AML-193 (cell line): ENCODE data around the gene BAAT.
"Not testable (repeated sequence)": the region's sequence is repeated elsewhere in the genome, so short reads cannot be mapped to it uniquely, and the experiment has no call there.

Experiments used
- DNase-seq, 2 experiments: peaks; one replicate each; lab custom pipeline; 2025; lab: John Stamatoyannopoulos, UW

Gene BAAT

GRCh38 chr9:101384873-101385536 lies at the start of gene BAAT:
TSS of gene BAAT (minus strand) at chr9:101385006. CDS start at chr9:101371404, 13,602 bp downstream.
- DNase-seq, result not testable (repeated sequence)

DNA sequence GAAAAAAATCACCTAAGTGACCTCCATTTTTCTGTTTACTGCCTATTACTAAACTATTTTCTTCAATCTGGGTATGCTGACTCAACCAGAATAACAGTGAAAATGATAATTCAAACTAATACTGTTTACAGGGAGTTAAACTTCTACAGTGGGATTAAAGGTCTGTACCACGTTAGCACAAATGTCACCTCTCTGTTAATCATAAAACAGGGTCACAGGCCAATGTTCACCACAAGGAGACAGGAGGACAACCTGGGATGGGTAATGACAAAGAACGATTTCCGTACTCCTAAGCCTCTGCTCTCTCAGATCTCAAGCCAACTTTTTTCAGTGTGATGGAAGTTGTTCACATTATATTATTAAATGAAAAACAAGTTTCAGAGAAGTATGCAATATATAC lies 48.4 kb upstream of the BAAT start:
- DNase-seq, result no peak

DNA sequence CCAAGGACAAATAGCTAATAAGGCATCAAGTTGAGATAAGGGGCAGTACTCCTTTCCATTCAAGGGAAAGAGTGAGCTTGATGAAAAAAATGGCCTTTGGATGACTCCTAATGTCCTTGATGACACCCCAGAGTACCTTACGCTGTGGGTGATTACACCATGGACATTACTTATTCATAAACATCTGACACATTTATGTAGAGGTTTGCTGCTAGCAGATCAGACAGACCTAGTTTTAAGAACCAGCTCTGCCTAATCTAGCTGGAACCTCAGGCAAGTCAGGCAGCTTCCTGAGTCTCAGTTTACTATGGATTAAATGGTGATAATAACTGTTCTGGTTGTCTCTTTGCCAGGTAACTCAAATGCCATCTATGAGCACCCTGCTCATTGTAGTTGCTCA lies 47.9 kb upstream of the BAAT start:
- no peak for DNase-seq

DNA sequence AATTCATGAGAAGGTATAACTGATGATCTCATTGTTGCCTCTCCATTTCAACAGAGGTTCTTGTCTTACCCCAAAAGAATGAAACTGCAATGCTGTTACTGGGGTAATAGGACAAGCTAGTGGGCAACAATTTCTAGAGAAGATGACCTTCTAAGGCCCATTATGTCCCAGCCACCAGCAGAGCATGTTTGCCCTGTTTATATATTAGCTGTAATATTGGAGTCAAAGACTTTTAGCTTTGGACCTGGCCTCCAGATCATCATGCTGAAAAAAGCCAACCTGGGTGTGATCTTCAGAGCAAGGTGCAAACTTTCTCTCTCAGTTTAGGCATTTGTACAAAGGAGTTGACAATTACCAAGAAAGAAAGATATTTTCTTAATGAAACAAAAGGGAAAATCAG lies 47.4 kb upstream of the BAAT start:
- no peak for DNase-seq

DNA sequence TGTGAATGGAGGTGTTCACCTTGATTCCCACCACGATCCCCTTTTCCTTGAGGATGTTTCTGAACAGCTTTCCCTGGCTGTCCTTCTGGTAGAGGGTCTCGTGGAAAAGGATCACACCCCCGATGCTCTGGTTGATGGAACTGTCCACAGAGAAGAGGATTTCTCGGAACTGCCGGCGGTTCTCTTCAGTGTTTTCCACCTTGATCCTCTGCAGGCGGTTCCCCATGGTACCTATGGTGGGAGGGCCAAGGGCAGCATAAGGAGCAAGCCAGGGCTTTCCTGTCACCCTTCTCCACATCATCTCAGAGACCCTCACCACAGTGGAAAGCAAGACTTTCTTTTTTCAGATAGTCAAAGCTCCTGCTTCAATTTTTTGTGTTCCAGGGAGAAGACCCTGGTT lies 44.9 kb upstream of the BAAT start:
- no peak for DNase-seq

DNA sequence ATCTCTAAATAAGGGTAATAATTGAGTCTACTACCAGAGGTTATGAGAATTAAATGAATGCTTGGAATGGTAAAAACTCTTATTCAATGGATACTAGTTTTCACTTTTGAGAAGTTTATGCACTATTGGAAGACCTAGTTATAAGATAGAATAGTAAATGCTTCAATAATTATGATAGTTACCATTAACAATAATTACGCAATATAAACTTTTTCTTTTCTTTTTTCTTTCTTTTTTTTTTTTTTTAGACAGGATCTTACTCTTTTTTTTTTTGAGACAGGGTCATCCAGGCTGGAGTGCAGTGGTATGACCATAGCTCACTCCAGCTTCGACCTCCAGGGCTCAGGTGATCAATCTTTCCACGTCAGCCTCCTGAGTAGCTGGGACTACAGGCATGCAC lies 44.1 kb upstream of the BAAT start:
- no peak for DNase-seq

DNA sequence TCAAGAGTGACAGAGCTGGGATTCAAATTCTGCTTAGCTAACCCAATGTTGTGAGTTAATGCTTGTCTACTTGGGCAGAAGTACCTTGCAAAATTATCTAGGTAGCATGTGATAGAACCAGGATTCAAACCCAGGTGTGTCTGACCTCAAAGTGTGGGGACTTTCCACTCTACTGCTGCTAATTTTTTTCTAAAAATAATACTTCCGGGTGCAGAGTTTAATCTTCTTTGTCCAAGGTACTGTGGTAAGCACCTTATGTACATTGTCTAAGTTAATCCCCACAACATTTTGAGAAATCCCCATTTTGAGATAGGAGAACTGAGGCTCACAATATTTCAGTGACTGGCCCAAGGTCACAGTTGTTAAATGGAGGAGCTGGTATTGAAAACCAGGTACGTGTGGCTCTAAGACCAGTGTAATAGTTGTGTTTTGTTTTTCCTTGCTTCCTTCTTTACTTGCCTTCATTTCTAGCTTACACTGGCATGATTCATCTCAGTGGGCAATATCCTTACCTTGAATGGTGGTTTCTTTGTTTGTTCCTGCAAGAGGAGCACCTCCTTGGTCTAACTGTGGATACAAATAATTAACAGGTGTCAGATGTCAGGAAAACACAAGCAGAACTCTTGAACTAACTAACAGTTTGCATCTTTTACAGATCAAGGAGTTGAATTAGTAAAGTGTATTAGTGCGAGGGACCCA lies 43.3 kb upstream of the BAAT start:
- DNase-seq, result no peak

DNA sequence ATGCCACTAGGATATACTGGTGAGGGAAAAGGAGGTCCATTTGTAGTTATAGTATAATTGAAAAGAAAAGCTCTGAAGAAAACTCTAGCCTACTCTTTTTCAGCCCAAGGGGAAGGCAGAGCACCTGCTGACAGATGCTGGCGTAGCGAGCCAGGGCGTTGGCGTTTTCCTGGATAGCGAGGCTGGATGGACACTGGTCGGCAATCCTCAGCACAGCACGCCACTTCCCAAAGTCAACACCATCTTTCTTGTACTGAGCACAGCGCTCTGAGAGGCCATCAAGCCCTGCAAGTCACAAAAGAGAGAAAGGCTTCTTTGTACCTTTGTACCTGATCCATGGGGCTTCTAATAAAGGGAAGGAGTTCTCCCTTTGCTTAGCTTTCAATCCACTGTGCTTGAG lies 42.6 kb upstream of the BAAT start:
- no peak for DNase-seq

GRCh38 chr9:101421653-101422065 lies 36.9 kb upstream of the BAAT start:
- no peak for DNase-seq

- no peak for DNase-seq
Measured at GRCh38 chr9:101419863-101420262, 35.1 kb upstream of the BAAT start.

DNA sequence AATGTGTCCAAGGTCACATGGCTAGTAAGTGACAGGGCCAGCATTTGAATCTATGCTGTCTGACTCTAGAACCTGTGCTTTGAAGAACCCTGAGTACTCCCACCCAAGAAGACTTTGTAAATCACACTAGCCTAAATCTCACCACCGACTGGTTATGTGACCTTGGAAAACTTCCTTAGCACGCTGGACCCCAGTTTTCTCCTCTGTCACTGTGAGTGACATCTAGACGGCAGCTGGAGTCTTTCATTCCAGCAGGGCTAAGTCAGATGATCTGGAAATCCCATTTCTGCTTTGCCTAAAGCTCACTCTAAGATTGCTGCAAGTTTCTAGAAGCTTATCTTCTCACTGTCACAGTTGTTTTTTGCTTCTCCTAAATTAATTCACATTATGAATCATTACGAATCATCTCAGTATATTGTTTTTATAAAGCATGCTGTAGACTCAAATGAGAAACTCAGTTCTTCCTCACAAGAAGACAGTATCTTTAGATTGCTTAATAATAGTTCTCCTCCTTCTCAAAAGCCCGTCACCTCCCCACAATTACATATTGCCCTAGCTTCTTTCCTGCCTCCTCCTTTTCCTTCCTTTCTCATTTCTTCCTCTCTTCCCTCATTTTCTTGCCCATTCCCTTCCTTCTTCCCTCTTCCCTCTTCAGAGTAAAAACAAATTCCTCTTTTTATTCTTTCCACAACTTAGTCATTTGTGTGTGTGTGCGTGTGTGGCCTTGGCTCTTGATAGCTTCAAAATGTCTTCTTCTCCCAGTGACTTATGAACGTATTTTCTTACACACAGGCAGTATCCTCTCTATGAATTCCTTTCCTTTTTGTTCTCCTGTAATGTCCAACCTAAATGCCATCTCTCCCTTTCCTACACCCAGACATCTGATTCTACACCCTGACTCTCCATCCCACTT lies 34.0 kb upstream of the BAAT start:
- DNase-seq, result no peak

DNA sequence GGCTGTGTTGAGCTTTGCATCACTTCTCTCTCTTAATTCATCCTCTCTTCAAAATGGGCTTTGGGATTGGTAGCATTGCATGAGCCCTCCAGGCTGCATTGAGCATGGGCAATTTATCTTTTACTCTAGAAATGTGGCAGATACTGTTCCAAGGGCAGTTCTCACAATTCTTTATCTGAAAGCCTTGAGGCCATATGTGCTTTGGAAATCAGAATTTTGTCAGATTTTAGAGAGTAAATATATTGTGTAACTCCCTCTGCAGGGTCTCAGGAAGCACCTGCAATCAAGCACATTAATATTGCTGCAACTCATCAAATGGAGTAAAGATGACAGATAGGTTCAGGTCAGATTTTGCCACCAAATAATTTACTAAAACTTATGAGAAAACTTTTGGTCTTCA lies 33.2 kb upstream of the BAAT start:
- no peak for DNase-seq

DNA sequence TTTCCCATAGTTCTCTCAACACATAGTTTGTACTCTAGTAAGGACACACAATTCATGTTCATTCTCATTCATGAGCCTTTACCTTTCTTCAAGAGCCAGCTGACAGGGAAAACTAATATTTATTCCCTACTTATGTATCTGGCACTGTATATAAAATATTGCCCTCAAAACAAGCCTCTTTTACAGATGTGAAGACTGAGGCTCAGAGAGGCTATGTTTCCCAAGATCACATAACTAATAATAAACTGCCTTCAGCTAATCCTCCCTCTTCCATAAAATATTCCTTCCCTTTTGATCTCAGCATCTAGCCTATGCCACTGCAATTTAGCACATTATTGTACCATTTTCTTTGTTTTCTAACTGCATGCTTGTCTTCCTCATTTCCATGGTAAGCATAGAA lies 32.6 kb upstream of the BAAT start:
- no peak for DNase-seq

GRCh38 chr9:101415578-101415977 lies 30.8 kb upstream of the BAAT start:
- no peak for DNase-seq

- no peak for DNase-seq
Measured at GRCh38 chr9:101414839-101415238, 30.0 kb upstream of the BAAT start.

DNA sequence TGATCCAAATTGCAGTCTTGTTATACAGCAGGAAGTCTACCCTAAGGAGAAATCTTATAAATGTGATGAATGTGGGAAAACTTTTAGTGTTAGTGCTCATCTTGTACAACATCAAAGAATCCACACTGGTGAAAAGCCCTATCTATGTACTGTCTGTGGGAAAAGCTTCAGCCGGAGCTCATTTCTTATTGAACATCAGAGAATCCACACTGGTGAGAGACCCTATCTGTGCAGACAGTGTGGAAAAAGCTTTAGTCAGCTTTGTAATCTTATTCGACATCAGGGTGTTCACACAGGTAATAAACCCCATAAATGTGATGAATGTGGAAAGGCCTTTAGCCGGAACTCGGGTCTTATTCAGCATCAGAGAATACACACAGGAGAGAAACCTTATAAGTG lies 24.3 kb upstream of the BAAT start:
- DNase-seq, result no peak

- no peak for DNase-seq
Measured at GRCh38 chr9:101408374-101409078, 23.7 kb upstream of the BAAT start.

DNA sequence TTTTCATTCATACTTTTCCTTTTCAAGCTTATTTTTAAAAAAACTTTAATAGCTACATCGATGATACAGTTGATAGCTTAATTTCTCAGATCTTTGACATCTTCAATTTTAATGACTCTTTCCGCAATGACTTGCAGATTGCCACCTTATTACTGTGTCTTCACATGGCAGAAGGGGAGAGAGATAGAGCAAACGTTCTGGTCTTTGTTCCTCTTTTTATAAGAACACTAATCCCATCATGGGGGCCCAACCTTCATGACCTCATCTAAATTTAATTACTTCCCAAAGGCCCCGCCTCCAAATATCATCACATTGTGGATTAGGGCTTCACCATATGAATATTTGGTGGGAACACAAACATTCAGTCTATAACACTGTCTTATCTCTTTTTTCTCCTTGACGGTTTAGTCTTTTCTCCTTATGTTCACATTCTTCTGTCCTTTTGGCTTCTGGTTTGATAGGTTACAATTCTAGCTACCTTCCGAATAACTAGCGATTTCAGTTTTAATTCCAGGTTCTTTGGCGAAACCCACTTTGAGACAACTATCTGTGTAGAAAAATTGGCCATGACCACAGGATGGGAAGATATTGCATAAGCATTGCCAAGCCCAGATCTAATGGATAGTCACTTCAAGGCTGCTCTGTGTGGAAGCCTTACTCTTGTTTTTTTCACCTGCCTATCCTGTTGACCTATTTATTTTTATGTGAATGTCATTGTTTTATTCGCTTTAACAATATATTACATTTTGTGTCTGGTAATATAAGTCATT lies 18.9 kb upstream of the BAAT start:
- DNase-seq, result no peak

GRCh38 chr9:101400120-101400519 lies 15.3 kb upstream of the BAAT start:
- no peak for DNase-seq

DNA sequence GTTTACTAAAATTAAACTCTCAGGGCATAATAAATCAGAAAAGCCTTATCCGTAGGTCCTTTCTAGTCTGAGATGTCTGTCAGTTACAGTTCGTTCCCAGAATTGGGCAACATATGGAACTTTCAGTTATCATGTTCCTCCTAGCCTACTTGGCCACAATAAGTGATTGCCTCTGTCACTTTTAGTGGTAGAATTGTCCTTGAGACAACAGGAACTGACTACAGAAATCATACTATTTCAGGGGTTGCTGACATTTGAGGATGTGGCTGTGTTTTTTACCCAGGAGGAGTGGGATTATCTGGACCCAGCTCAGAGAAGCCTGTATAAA lies 14.8 kb upstream of the BAAT start:
- peak in 1 of 2 experiments; percentile 12 for DNase-seq

- DNase-seq, result no peak
Measured at GRCh38 chr9:101398930-101399642, 14.3 kb upstream of the BAAT start.
